ENCODE results near the gene DNASE1L3. TPM values are rescaled to one million over a fixed set of nuclear protein-coding genes. Genes with fewer than 3 reads are reported as not detected.

DNASE1L3 gene
- total and polyA plus RNA-seq, 4 donors: 76.1 to 201 (median 128) TPM

DNA sequence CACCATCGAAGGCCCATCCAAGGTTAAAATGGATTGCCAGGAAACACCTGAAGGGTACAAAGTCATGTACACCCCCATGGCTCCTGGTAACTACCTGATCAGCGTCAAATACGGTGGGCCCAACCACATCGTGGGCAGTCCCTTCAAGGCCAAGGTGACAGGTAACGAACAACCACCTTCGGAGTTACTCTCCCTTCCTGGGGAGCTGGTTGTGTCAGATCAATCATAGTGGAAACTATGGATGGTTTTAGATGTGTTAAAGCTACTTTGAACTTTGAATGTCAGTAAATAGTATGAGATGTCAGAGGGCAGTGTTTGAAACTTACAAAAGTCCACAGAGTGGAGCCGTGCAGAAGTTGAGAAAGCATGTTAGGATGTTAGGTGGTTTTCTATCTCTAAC is 42.3 kb downstream of the DNASE1L3 start (continued):
- TF ChIP-seq, protein P1, sequence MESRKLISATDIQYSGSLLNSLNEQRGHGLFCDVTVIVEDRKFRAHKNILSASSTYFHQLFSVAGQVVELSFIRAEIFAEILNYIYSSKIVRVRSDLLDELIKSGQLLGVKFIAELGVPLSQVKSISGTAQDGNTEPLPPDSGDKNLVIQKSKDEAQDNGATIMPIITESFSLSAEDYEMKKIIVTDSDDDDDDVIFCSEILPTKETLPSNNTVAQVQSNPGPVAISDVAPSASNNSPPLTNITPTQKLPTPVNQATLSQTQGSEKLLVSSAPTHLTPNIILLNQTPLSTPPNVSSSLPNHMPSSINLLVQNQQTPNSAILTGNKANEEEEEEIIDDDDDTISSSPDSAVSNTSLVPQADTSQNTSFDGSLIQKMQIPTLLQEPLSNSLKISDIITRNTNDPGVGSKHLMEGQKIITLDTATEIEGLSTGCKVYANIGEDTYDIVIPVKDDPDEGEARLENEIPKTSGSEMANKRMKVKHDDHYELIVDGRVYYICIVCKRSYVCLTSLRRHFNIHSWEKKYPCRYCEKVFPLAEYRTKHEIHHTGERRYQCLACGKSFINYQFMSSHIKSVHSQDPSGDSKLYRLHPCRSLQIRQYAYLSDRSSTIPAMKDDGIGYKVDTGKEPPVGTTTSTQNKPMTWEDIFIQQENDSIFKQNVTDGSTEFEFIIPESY (IDR thresholded peaks at IDR 0.05): no peak
- TF ChIP-seq, protein P2, sequence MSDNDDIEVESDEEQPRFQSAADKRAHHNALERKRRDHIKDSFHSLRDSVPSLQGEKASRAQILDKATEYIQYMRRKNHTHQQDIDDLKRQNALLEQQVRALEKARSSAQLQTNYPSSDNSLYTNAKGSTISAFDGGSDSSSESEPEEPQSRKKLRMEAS (IDR thresholded peaks at IDR 0.05): peak; percentile 78
- TF ChIP-seq NR2F2 (IDR thresholded peaks at IDR 0.05): peak; percentile 74
- peak; percentile 52 to 59 for TF ChIP-seq RAD21 (IDR thresholded peaks at IDR 0.05)
- no peak for TF ChIP-seq ATF3 (IDR thresholded peaks at IDR 0.05)
- peak; percentile 65 for TF ChIP-seq YY1 (IDR thresholded peaks at IDR 0.05)
- peak in 1 of 2 donors; percentile 85 for TF ChIP-seq EGR1 (IDR thresholded peaks at IDR 0.05; ENCODE audit: low read depth in 2 of 2)
- peak; percentile 39 to 76 for TF ChIP-seq JUND (IDR thresholded peaks at IDR 0.05)
- peak; percentile 98 to 99 for TF ChIP-seq HNF4A (conservative IDR thresholded peaks at IDR 0.05)
- TF ChIP-seq TAF1 (conservative IDR thresholded peaks at IDR 0.05): no peak
- no peak for TF ChIP-seq GABPA (IDR thresholded peaks at IDR 0.05 in 1 of 2, conservative IDR thresholded peaks at IDR 0.05 in 1 of 2)
- peak; percentile 94 for TF ChIP-seq SP1 (IDR thresholded peaks at IDR 0.05)
- peak; percentile 62 for TF ChIP-seq FOXA1 (IDR thresholded peaks at IDR 0.05)

DNA sequence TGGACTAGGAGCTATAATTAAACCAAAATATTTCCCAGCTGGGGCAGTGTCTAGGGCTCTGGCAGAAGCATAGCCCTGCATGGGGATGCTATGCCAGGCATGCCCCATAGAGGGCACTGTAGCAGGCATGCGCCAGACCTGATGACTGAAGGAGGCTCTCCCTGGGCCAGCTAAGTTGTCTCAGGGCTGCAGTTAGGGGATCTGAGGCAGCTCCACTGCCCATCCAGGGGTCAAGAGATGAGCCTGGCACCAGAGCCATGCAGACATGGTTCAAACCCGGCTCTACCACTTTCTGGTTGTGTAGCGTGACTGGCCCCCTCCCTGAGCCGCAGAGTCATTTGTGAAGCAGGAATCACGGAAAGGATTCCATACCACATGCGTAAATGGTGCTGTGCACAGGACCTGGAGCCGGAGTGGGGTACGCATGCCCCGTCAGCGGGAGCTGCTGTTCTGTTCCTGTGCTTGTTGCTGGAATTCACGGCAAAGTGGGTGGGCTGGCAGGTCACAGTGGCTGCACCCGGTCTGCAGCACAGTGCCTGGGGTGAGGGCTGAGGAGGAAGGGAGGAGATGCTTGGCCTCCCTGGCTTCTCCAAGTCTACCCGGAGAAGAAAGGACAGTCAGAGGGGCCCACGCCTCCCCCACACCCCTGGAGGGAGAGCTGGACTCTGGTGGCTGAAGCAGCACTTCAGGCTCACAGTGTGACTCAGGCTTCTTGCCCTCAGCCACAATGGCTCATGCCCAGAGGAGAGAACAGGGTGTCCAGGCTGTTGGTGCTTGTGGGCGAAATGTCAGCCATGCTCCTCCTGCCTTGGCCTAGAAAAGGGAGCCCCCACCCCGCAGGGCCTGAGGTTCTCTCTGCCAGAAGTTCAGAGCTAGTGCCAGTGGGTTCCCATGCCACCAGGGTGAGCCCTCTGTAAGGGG is 43.1 kb downstream of the DNASE1L3 start:
- Histone ChIP-seq H3K4me1 (ENCODE audit: control insufficient read depth in 4 of 4, insufficient read depth in 4 of 4, low read length in 3 of 4) (peaks cover 21 to 76% (median 64%) of the 10 kb centered on the region in 4 donors), H3K9ac (ENCODE audit: low read depth in 1 of 2, low read length in 2 of 2) (no peak overlapping the region), H3K4me3 (ENCODE audit: low read depth in 1 of 3, low read length in 3 of 3) (peak overlapping the region in 1 of 3 donors; percentile 5), H3K27ac (ENCODE audit: low read depth in 1 of 2, low read length in 2 of 2) (peak overlapping the region; percentile 80 to 82), H3K9me3 (ENCODE audit: control insufficient read depth in 4 of 4, low read length in 3 of 4) (no peaks in the 10 kb centered on the region), H3K27me3 (ENCODE audit: control insufficient read depth in 4 of 4, insufficient read depth in 4 of 4, low read length in 3 of 4) (no peaks in the 10 kb centered on the region), H3K36me3 (ENCODE audit: control insufficient read depth in 4 of 4, insufficient read depth in 3 of 4, low read depth in 1 of 4, low read length in 3 of 4) (peaks cover 0 to 7% (median 5%) of the 10 kb centered on the region in 4 donors)
- TF ChIP-seq ATF3 (IDR thresholded peaks at IDR 0.05) (no peak), CTCF (IDR thresholded peaks at IDR 0.05; ENCODE audit: low read depth, low read length, missing input control) (peak; percentile 74), RAD21 (IDR thresholded peaks at IDR 0.05) (peak; percentile 45 to 74)
- WGBS: 94% methylated on average over 16 of the region's 16 CpGs
- DNase-seq (ENCODE audit: low spot score): peak; percentile 72
